Kidney glomerular epithelial cell (primary cell): ENCODE results near the gene EOGT.

Experiments used
- DNase-seq: peaks from one replicate; lab custom pipeline; 2025; lab: John Stamatoyannopoulos, UW

The EOGT gene

DNA sequence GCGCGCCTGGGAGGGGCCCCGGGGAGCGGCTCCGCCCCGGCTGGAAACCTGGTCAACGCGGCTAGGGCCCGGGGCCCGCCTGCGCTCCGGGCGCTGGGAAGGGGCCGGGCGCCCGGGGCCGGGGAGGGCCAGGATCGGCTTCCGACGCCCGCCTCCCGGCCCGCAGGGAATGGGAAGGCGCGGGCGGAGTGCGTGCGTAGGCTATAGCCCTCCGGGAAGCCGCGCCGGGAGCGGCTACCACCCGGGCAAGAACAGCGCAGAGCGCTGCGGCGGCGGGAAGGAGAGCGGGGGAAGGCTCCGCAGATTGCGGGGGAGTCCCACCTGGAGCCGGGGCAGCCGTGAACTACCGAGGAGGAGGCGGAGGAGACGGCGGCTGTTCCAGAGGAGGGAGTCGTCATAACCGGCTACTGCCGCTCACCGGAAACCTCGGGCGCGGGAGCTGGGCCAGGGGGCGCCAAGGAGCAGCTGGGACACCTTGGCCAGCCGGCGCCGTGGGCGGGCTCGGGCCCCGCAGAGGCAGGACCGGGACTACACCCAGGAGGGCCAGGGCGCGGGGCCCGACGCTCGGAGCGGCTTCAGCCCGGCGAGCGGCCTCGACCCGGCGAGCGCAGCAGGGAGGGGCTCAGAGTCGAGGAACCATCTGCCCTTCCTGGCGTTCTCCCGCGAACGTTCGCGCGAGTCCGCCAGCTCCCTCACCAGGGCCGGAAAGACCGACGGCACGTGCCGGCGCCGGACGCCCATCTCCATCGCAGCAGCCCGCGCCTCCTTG lies at the start of gene EOGT:
EOGT (minus strand) TSS at position 432 of the 769 bp plus-strand sequence. CDS start 3,838 bp downstream, outside the sequence.
- peak; percentile 79 for DNase-seq

DNA sequence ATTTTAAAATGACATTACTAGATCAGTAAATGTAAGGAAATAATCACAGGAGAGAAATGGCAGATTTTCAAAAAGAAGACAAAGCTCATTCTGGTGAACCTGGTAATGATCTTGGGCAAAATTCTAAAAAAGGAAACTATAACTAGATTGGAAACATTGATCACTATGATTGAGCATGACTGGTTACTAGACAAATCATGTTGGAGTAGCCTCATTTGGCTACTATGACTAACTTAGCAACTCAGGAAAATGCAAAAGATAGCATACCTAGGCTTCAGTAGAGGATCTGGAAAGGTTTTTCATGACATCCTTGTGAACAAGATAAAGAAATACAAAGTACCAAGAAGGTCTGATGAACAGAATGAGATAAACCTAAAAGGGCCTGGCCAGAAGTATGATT lies 46.2 kb upstream of the EOGT start:
- no peak for DNase-seq

DNA sequence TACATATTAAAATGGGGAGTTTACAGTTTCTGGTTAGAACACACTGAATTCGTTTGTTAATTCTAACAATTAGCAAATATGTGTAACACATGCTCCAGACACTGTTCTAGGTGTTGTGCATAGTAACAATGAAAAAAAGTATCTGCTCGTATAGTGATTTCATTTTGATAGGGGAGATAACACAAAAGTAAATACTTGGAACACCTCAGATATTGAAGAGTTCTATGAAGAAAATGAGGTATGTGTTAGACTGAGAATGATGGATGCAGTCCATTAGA lies 45.4 kb upstream of the EOGT start:
- DNase-seq, result no peak

DNA sequence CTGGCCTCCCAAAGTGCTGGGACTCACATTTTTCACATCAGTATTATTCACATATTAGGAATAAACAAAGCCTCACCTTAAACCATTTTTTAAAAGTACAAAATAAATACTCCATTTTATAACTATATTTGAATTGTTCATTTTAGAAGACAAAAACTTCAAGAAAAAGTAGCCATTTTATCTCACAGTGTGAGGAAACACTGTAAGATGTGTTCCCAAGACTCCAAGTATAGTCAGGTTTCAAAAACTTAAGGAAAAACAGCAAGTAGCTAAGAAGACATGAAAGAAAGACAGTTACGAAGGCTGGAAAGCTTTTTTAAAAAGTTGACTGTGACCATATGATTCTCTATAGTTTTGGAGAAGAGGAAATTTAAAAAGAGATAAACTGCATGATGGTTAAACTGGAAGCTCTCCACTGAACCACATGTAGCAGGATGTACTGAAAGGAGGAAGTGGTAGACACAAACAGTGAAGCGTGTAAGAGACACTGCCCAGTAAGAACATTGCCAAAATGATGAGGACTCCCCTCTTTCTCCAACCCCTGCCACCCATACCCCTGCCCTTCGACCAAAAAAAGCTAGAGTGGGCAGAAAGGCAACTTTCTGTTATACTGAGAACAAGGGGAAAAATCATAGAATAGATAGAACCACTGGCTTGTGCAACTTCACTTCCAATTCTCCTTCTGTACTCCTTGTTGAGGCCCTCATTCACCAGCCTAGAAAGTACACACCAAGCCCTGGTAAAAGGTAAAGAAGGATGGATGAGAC lies 44.9 kb upstream of the EOGT start:
- DNase-seq, result no peak

DNA sequence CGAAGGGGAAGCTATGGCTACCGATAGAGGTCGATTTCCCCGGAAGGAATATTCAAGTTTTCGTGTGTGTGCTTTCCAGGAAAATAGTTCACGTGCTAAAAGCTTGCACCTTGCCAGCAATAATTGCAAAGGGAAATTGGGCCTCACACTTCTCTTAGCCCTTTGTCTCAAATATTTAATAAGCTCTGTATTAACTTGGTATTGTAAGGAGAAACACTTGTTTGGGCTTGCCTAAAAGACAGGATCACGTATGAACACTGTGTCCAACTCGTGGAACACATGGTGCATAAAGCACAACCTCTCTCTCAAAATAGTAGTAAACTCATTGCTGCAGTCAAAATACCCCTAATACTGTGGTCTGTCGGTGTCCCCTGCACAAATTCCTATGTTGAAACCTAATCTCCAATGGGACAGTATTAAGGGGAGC lies 39.0 kb upstream of the EOGT start:
- DNase-seq, result no peak

DNA sequence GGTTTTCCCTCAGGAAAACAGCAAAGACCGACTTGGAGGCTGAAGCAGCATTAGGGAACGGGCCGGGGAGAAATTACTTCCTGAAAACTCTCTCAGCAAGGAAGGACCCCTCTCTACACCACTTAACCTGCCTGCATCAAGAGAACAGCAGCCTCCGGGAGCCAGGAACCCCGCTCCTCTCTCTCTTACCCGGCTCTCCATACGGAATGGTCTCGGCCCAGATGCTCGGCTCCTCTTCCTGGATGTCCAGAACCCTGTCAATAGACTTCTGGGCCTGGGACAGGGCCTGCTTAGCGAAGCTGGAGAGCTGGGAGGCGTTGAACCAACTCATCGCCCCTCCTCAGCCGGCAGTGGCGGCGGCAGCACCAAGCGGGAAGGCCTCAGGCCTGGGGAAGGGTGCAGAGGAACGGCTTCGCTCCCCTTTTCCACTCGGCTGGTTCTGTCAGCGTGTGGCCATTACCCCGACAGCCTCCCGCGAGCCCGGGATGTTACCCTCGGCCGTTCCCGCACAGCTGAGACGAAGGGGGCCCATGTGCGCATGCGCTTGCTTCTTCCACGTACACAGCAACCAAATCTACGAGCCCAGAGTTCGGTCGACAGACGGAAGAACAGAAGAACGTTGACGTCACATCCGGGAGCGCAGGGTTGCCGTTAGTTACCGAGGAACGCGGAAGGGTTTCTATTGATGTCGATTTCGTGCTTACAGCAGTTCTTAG lies 38.4 kb upstream of the EOGT start, which contains the start of gene TMF1:
TMF1 (minus strand) TSS at position 578 of the 716 bp plus-strand sequence; CDS start at position 331, 247 bp downstream.
- DNase-seq, result no peak

DNA sequence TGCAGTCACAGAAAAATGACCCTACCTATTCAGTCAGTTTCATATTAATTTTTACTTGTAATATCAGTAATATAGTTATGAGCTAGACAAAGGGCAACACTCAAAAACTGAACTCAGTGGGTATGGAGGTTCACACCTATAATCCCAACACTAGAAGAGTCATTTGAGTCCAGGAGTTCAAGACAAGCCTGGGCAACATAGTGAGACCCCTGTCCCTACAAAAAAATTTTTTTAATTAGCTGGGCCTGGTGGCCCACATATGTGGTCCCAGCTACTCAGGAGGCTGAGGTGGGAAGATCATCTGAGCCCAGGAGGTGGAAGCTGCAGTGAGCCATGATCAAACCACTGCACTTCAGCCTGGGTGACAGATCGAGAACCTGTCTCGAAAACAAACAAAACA lies 35.5 kb upstream of the EOGT start:
- DNase-seq, result no peak

DNA sequence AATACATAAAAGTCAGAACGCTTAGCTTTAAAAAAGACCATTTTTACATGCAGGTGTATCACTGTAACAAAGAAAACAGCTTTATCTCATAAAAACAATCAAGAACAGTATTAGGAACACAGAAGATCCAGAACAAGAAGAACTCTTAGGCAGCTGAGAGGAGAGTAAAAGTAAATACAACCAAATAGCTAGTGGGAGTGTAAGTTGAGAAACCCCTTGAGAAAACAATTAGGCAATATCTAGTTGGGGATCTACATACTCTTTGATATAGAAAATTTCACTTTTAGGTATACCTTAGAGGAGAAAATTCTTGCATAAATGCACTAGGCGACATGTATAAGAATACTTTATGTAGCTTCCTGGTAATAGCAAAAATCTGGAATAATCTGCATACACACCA lies 31.1 kb upstream of the EOGT start:
- no peak for DNase-seq

DNA sequence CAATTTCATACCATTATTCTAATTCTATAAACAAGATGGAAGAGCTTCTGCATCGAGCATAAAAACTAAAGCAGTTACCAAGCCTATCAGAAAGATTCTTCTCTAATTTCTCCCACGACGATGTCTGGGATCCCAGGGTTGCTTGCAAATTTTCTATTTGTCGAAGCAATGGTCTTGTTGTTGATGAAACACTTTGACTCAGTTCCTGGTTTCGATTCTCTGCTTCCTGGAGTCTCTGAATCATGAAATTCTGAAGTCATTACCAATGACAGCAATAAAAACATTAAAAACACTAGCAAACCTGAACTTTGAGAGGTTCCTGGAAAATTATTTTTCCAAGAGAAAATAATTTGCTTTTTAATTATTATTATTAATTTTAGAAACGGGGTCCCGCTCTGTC lies 20.0 kb upstream of the EOGT start:
- no peak for DNase-seq

DNA sequence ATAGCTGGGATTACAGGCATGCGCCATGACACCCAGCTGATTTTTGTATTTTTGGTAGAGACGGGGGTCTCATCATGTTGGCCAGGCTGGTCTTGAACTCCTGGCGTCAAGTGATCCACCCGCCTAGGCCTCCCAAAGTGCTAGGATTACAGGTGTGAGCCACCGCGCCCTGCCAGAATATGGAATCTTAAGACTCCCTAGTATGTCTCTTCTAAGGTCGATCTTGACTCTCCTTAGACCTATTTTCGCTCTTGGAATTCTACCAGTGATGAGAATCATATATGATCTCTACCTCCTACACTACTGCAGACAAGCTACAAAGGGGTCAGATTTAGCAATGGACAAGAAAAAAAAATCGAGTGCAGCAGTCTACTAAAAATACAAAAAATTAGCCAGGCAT lies 19.3 kb upstream of the EOGT start:
- no peak for DNase-seq

DNA sequence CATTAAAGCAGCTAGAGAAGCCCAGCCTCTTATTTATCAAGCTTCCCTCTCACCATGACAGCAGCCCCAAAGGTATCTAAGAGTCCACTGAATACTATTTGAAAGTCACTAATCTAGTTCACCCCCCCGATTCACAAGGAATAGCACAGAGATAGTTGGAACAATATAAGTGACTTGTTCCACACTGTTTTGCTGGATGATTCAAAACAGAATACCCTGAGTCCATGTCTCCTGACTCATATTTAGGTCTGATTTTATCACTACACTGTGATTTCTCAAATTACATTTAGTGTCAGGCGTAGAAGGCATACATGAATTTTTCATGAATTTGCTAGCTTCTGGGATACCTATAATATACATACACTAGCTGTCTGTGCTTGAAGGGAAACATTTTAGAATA lies 18.7 kb upstream of the EOGT start:
- no peak for DNase-seq

DNA sequence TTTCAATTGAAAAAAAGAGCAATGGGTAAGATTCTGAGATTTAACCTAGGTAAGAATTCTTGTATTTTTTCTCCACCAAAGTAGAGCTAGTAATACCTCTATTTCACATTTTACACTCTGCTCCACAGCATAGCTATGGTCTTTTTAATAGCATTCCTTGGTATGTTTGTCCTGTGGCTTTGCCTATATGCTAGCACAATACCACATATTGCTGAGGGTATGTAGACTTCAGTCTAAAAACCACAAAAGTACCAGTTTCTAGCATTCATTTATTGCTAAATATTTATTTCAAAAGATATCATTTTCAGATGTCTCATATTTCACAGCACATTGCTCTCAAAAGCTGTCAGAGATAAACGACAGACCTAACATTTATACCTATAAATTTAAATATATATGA lies 18.2 kb upstream of the EOGT start:
- no peak for DNase-seq

DNA sequence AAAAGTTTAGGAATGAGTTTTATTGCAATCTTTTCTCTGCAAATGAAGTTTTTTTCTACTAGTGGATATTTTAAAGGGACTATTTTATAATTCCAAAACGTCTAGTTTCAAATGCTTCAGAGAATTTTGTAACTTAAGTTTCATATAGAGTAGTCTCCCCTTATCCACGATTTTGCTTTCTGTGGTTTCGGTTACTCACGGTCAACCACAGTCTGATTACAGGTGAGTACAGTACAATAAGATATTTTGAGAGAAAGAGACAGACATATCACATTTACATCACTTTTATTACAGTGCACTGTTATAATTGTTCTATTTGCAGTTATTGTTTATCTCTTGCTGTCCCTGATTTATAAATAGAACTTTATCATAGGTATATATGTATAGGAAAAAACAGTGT lies 7.4 kb upstream of the EOGT start:
- DNase-seq, result no peak

DNA sequence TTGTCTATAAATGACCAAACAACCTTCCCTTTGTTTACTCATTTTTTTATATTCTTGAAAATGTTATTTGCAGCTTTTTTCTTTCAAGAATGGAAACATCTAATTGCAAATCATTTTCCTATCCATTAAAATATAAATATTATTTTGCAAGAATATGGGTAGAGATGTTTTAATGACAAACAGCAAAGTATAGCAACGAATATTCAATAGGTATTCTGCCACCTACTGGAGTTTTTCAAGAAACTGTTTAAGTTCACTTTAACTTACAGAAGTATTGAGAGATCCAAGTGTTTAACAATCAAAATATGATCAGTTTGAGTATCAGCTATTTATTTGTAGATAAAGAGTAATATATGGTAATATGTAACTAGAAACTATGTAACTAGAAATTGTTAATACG lies 6.9 kb upstream of the EOGT start:
- DNase-seq, result peak; percentile 7

DNA sequence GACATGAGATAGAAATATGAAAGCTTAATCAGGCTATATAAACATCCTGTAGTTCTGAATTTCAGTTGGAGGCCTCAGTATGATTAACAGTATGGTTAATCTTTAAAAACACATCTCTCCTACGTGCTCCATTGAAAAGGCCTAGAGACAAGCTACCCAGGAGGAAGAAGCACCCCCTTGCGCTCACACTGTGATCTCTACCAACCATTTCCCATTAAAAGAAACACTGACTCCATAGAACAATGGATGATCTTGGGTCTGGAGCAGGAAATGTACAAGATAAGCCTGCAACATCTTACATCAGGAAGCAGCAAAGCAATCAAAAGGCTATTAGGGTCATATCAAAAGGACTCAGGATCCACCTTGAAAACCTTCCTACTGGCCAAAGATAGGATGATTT lies 3.4 kb upstream of the EOGT start:
- DNase-seq, result peak; percentile 27

DNA sequence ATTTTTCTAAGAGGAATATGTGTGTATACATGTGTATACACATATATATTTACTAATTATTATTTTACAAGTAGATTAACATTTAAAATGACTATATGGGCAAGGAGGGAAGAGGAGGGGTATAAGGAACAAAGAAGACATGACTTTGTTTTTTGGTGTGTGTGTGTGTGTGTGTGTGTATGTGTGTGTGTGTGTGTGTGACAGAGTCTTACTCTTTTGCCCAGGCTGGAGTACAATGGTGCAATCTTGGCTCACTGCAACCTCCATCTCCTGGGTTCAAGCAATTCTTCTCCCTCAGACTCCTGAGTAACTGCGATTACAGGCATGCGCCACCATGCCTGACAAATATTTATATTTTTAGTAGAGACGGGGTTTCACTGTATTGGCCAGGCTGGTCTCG lies 2.6 kb upstream of the EOGT start:
- DNase-seq, result no peak

DNA sequence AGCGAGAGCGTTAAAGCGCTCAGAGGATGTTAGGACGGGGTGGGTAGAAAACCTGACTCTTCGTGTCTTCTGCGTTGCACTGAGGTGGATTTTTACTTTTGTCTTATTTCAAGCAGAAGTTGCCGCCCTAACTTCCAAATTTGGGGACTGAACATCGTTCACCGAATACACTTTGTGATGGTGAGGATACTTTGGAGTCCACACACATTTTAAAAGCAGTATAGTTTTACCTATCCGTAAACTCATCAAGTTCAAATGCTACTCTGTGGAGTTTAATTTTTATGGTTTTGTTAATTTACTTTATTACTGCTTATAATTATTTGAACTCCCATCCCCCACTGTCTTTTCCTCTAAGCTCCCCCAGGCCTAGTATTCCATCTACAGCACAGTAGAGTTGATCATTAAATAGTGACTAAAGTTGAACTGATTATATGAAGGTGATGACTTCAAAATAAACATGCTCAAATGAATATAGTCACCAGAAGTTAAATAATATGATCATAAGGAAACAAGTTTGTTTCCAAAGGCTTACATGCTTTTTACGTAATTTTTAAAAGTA lies 617 bp upstream of the EOGT start:
- DNase-seq, result peak; percentile 39

DNA sequence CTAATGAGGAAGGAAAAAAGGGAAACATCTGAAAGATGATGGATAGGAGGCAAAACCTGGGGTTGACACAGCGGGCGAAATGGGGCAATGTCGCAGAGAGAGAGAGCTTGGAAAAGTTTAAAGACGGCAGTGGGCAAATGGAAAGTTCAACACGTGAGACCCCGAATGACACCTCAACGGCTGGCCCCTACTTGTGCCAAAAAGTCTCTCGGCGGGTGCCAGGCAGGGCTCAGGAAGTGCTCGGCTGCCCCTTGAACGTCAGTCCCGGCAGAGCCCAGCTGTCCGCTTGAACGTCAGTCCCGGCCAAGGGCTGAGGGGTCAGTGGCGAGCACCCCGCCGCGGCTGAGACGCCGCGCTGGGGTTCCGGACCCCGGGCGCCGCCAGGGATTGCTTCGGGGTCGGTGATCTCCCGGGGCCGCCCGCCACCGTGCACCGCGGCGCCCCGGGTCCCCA lies 658 bp downstream of the EOGT start:
- peak; percentile 7 for DNase-seq

DNA sequence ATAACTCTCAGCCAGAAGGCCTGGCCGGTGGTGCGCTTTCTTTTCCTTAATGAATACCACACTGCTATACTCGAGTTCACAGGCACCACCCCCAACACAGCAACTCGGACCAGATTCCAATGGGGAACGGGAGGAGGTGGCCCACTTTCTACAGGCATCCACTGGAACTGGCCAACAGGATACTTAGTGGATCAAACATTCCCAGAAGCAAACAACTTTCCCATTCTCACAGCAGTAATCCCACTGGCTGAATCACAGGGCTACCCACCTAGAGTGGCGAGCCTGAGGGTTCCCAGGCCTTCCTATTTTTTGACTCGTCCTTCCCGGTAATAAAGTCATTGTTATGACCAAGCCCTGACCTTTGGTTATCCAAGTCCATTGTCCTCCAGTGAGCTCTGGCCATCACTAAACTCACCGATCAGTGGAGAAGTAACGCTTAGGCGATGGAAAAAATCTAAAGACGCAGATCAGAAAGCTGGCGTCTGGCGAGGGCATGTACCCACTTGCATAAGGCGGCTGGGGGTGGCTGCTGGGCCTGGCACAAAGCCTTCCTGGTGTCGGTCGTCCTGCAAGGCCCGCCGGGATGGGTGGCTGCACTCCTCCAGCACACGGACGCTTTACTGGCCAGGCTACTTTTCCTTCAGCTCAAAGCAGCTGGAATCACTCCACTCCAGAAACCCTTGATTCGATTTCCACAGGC lies 1.2 kb downstream of the EOGT start:
- no peak for DNase-seq

DNA sequence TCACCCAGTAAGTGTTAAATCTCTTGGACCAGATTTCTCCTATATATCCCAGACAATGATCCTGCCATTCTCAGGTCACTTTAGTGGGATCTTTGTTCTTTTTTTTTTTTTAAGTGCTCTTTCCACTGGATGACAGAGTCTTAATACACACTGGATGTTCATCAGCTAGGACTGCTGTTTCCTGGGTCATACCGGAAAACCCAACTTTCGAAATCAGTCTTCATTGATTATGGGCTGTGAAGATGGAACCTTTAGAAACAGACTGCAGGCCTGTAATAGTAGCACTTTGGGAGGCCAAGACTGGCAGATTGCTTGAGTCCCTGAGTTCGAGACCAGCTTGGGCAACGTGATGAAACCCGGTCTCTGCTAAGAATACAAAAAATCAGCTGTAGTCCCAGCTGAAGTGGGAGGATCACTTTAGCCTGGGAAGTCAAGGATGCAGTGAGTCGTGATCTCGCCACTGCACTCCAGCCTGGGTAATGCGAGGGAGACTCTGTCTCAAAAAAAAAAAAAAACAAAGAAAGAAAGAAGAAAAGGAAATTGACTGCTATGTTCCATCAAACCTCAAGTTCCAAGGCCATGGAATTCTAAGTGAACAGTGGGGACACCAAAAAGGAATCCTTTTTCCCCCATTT lies 2.3 kb downstream of the EOGT start:
- peak; percentile 7 for DNase-seq
